ENCODE results near the gene GALNT2.

Gene GALNT2

DNA sequence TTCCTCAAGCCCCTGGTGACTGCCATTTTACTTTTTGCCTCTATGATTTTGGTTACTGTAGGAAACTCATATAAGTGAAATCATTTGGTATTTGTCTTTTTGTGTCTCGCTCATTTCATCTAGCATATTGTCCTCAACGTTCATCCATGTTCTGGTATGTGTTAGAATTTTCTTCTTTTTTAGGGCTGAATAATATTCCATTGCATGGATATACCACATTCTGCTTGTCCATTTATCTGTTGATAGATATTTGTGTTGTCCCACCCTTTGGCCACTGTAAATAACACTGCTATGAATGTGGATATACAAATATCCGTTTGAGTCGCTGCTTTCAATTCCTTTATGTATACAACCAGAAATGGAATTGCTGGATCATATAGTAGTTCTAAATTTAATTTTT is 4.5 kb upstream of the GALNT2 start:
- Histone ChIP-seq H2AFZ (ENCODE audit: insufficient read depth, low read length, poor library complexity) (no peak overlapping the region), H3K4ac (ENCODE audit: low read depth, low read length) (no peak overlapping the region), H2BK120ac (ENCODE audit: insufficient read depth, low read length, poor library complexity) (no peak overlapping the region), H3K4me3 (ENCODE audit: low read depth, low read length) (no peak overlapping the region), H2AK5ac (ENCODE audit: low read length) (no peak overlapping the region), H3K9ac (ENCODE audit: low read length) (no peak overlapping the region), H3K27me3 (ENCODE audit: insufficient read depth, low read length) (no peaks in the 10 kb centered on the region), H3K36me3 (ENCODE audit: control insufficient read depth in 1 of 2, insufficient read depth in 2 of 2, low read length in 2 of 2) (no peaks in the 10 kb centered on the region), H3K79me2 (ENCODE audit: control insufficient read depth, insufficient read depth, low read length, poor library complexity) (peaks cover 3% of the 10 kb centered on the region), H2BK5ac (ENCODE audit: low read depth, low read length, poor library complexity) (no peak overlapping the region), H3K4me2 (ENCODE audit: low read length) (no peak overlapping the region), H2BK12ac (ENCODE audit: low read length) (no peak overlapping the region), H3K9me3 (ENCODE audit: insufficient read depth, low read depth, low read length) (no peaks in the 10 kb centered on the region), H3K14ac (ENCODE audit: low read length) (no peak overlapping the region), H4K8ac (ENCODE audit: low read depth, low read length) (no peak overlapping the region), H4K12ac (ENCODE audit: low read depth, low read length) (no peak overlapping the region), H3K79me1 (ENCODE audit: low read length) (peaks cover 9% of the 10 kb centered on the region), H4K91ac (ENCODE audit: low read depth, low read length) (no peak overlapping the region), H3K23ac (ENCODE audit: low read length) (no peak overlapping the region), H3K4me1 (ENCODE audit: control insufficient read depth in 1 of 2, insufficient read depth in 2 of 2, low read length in 2 of 2) (peaks cover 0 to 2% of the 10 kb centered on the region in 2 experiments), H3K27ac (ENCODE audit: low read depth, low read length) (no peak overlapping the region), H3K18ac (ENCODE audit: low read length) (no peak overlapping the region)
- WGBS (ENCODE audit: extremely low coverage, insufficient coverage, insufficient read length) = no CpG with 5 or more reads among the region's 4 CpGs
- no peak for DNase-seq

DNA sequence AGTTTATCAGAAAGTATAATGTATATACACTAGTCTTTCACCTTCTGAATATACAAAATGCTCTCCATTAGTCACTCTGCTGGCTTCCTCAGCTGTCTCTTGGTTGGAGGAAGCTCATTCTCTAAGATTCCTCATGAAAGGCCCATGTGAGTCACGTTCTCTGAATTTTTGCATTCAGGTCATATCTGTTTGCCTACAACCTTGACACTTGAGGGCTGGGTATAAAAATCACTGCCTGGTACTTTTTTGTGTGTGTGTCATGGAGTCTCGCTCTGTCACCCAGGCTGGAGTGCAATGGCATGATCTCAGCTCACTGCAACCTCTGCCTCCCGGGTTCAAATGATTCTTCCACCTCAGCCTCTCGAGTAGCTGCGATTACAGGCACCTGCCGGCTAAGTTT is 2.8 kb upstream of the GALNT2 start:
- Histone ChIP-seq H2BK120ac (ENCODE audit: insufficient read depth, low read length, poor library complexity) (no peak overlapping the region), H3K27me3 (ENCODE audit: insufficient read depth, low read length) (no peaks in the 10 kb centered on the region), H3K27ac (ENCODE audit: low read depth, low read length) (no peak overlapping the region), H2BK12ac (ENCODE audit: low read length) (no peak overlapping the region), H2AFZ (ENCODE audit: insufficient read depth, low read length, poor library complexity) (no peak overlapping the region), H3K36me3 (ENCODE audit: control insufficient read depth in 1 of 2, insufficient read depth in 2 of 2, low read length in 2 of 2) (no peaks in the 10 kb centered on the region), H3K9ac (ENCODE audit: low read length) (no peak overlapping the region), H3K14ac (ENCODE audit: low read length) (no peak overlapping the region), H3K18ac (ENCODE audit: low read length) (no peak overlapping the region), H2AK5ac (ENCODE audit: low read length) (no peak overlapping the region), H4K12ac (ENCODE audit: low read depth, low read length) (no peak overlapping the region), H3K4me3 (ENCODE audit: low read depth, low read length) (no peak overlapping the region), H3K79me1 (ENCODE audit: low read length) (peaks cover 13% of the 10 kb centered on the region), H3K4ac (ENCODE audit: low read depth, low read length) (no peak overlapping the region), H3K4me1 (ENCODE audit: control insufficient read depth in 1 of 2, insufficient read depth in 2 of 2, low read length in 2 of 2) (peaks cover 6 to 7% of the 10 kb centered on the region in 2 experiments), H4K91ac (ENCODE audit: low read depth, low read length) (no peak overlapping the region), H3K9me3 (ENCODE audit: insufficient read depth, low read depth, low read length) (no peaks in the 10 kb centered on the region), H4K8ac (ENCODE audit: low read depth, low read length) (no peak overlapping the region), H3K4me2 (ENCODE audit: low read length) (no peak overlapping the region), H3K79me2 (ENCODE audit: control insufficient read depth, insufficient read depth, low read length, poor library complexity) (peaks cover 11% of the 10 kb centered on the region), H3K23ac (ENCODE audit: low read length) (no peak overlapping the region), H2BK5ac (ENCODE audit: low read depth, low read length, poor library complexity) (no peak overlapping the region)
- DNase-seq = peak; percentile 55 to 75
- no CpG with 5 or more reads among the region's 6 CpGs for WGBS (ENCODE audit: extremely low coverage, insufficient coverage, insufficient read length)

DNA sequence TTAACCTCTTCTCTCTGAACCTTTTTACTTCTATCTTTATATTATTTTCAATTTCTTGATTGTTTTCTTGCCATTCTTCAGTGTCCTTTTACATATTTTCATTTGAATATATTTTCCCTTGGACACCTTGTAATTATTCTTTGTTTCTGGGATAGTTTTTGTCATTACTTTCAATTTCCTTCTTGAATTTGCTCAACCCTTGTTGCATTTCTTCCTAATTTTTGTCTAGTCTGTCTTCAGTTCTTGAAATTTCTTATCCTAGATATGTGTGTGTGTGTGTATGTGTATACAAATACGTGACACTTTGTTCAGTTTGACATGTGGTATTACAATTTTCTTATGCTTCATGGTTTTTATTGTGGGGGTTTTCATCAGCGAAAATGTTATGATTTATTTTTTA is 1.9 kb upstream of the GALNT2 start:
- no peaks in the 10 kb centered on the region for H3K9me3 ChIP-seq (ENCODE audit: insufficient read depth, low read depth, low read length)
- no peak overlapping the region for H3K9ac ChIP-seq (ENCODE audit: low read length)
- H3K79me1 ChIP-seq (ENCODE audit: low read length) = peaks cover 13% of the 10 kb centered on the region
- H3K23ac ChIP-seq (ENCODE audit: low read length) = no peak overlapping the region
- H4K12ac ChIP-seq (ENCODE audit: low read depth, low read length) = no peak overlapping the region
- H2AK5ac ChIP-seq (ENCODE audit: low read length) = no peak overlapping the region
- no peak overlapping the region for H3K27ac ChIP-seq (ENCODE audit: low read depth, low read length)
- no peak overlapping the region for H4K91ac ChIP-seq (ENCODE audit: low read depth, low read length)
- no peak overlapping the region for H4K8ac ChIP-seq (ENCODE audit: low read depth, low read length)
- no CpG with 5 or more reads among the region's 2 CpGs for WGBS (ENCODE audit: extremely low coverage, insufficient coverage, insufficient read length)
- DNase-seq = no peak
- H2BK12ac ChIP-seq (ENCODE audit: low read length) = no peak overlapping the region
- no peak overlapping the region for H2BK5ac ChIP-seq (ENCODE audit: low read depth, low read length, poor library complexity)
- no peak overlapping the region for H3K14ac ChIP-seq (ENCODE audit: low read length)
- no peaks in the 10 kb centered on the region for H3K27me3 ChIP-seq (ENCODE audit: insufficient read depth, low read length)
- H3K36me3 ChIP-seq (ENCODE audit: control insufficient read depth in 1 of 2, insufficient read depth in 2 of 2, low read length in 2 of 2) = no peaks in the 10 kb centered on the region
- H3K4me1 ChIP-seq (ENCODE audit: control insufficient read depth in 1 of 2, insufficient read depth in 2 of 2, low read length in 2 of 2) = peaks cover 6 to 7% of the 10 kb centered on the region in 2 experiments
- no peak overlapping the region for H3K18ac ChIP-seq (ENCODE audit: low read length)
- no peak overlapping the region for H3K4me2 ChIP-seq (ENCODE audit: low read length)
- no peak overlapping the region for H2BK120ac ChIP-seq (ENCODE audit: insufficient read depth, low read length, poor library complexity)
- no peak overlapping the region for H3K4ac ChIP-seq (ENCODE audit: low read depth, low read length)
- H3K79me2 ChIP-seq (ENCODE audit: control insufficient read depth, insufficient read depth, low read length, poor library complexity) = peaks cover 14% of the 10 kb centered on the region
- no peak overlapping the region for H2AFZ ChIP-seq (ENCODE audit: insufficient read depth, low read length, poor library complexity)
- H3K4me3 ChIP-seq (ENCODE audit: low read depth, low read length) = no peak overlapping the region

DNA sequence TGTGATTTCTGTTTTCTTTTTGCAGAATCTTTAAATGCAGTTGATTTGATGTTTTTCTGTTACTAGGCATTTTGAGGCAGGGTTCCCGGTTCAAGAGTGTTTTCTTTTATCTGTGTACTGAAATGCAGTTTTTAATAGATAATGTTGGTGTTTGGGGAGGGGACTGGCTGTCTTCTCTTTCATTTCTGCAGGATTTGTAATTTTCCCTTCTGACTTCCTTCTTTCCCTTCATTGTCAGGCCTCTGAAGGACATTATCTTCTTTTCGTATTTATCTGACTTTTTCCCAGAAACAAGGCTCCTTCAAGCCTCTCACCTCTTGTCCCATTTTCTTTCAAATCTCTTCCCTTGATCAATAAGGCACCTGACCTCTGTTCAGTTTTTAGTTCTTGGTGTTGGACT is 1.5 kb upstream of the GALNT2 start:
- no peak overlapping the region for H2AFZ ChIP-seq (ENCODE audit: insufficient read depth, low read length, poor library complexity)
- peaks cover 13% of the 10 kb centered on the region for H3K79me1 ChIP-seq (ENCODE audit: low read length)
- H2AK5ac ChIP-seq (ENCODE audit: low read length) = no peak overlapping the region
- DNase-seq = no peak
- no peak overlapping the region for H4K12ac ChIP-seq (ENCODE audit: low read depth, low read length)
- H3K9me3 ChIP-seq (ENCODE audit: insufficient read depth, low read depth, low read length) = no peaks in the 10 kb centered on the region
- H3K27ac ChIP-seq (ENCODE audit: low read depth, low read length) = no peak overlapping the region
- H4K91ac ChIP-seq (ENCODE audit: low read depth, low read length) = no peak overlapping the region
- H3K23ac ChIP-seq (ENCODE audit: low read length) = no peak overlapping the region
- no peak overlapping the region for H2BK5ac ChIP-seq (ENCODE audit: low read depth, low read length, poor library complexity)
- H3K18ac ChIP-seq (ENCODE audit: low read length) = no peak overlapping the region
- no peak overlapping the region for H3K9ac ChIP-seq (ENCODE audit: low read length)
- H3K4ac ChIP-seq (ENCODE audit: low read depth, low read length) = no peak overlapping the region
- H3K27me3 ChIP-seq (ENCODE audit: insufficient read depth, low read length) = no peaks in the 10 kb centered on the region
- H3K14ac ChIP-seq (ENCODE audit: low read length) = no peak overlapping the region
- peaks cover 6 to 7% of the 10 kb centered on the region in 2 experiments for H3K4me1 ChIP-seq (ENCODE audit: control insufficient read depth in 1 of 2, insufficient read depth in 2 of 2, low read length in 2 of 2)
- H3K4me2 ChIP-seq (ENCODE audit: low read length) = no peak overlapping the region
- no peak overlapping the region for H3K4me3 ChIP-seq (ENCODE audit: low read depth, low read length)
- H3K36me3 ChIP-seq (ENCODE audit: control insufficient read depth in 1 of 2, insufficient read depth in 2 of 2, low read length in 2 of 2) = no peaks in the 10 kb centered on the region
- no CpG with 5 or more reads among the region's 2 CpGs for WGBS (ENCODE audit: extremely low coverage, insufficient coverage, insufficient read length)
- H2BK12ac ChIP-seq (ENCODE audit: low read length) = no peak overlapping the region
- no peak overlapping the region for H2BK120ac ChIP-seq (ENCODE audit: insufficient read depth, low read length, poor library complexity)
- peaks cover 17% of the 10 kb centered on the region for H3K79me2 ChIP-seq (ENCODE audit: control insufficient read depth, insufficient read depth, low read length, poor library complexity)
- H4K8ac ChIP-seq (ENCODE audit: low read depth, low read length) = no peak overlapping the region

Data from trophoblast cell (in vitro differentiated cells and primary cell).